Keratinocyte (primary cell): Measurements from ENCODE around the gene DNAJC22.

Experiments used
- CTCF ChIP-seq, 3 experiments: IDR thresholded peaks in 1 of 3; conservative IDR thresholded peaks in 1 of 3; optimal IDR thresholded peaks in 1 of 3; 2 replicates in 2 of 3; 3 replicates in 1 of 3; pipeline versions ENCODE3 to v1.5.1; 2011; ENCODE audit warnings: low read length in 3 of 3, mild to moderate bottlenecking in 3 of 3, moderate library complexity in 2 of 3, control low read depth in 1 of 3, inconsistent platforms in 1 of 3; ENCODE audit not compliant: insufficient read depth in 2 of 3; ENCODE audit errors: extremely low read depth in 1 of 3
- EZH2 ChIP-seq: IDR thresholded peaks from one replicate; pipeline ENCODE4 v1.6.1; 2012; ENCODE audit warnings: inconsistent platforms, mild to moderate bottlenecking, low read length, moderate library complexity

GRCh38 chr12:49362077-49362476, 15.4 kb downstream of the DNAJC22 start:
- TF ChIP-seq EZH2, result no peak
- no peak for TF ChIP-seq CTCF (optimal IDR thresholded peaks at IDR 0.05 in 1 of 3, IDR thresholded peaks at IDR 0.05 in 1 of 3, conservative IDR thresholded peaks at IDR 0.05 in 1 of 3; ENCODE audit: extremely low read depth in 1 of 3, insufficient read depth in 2 of 3, low read length in 3 of 3)
